TTC549 (cell line): Measurements from ENCODE around the gene CMTR1.

ENCODE experiments used
- FAIRE-seq: peaks from 2 replicates; lab custom pipeline; 2012; peaks lifted over from hg19 to GRCh38; lab: Jason Lieb, UNC

Gene CMTR1

GRCh38 chr6:37479266-37479854 lies 46.3 kb downstream of the CMTR1 start:
- no peak for FAIRE-seq

DNA sequence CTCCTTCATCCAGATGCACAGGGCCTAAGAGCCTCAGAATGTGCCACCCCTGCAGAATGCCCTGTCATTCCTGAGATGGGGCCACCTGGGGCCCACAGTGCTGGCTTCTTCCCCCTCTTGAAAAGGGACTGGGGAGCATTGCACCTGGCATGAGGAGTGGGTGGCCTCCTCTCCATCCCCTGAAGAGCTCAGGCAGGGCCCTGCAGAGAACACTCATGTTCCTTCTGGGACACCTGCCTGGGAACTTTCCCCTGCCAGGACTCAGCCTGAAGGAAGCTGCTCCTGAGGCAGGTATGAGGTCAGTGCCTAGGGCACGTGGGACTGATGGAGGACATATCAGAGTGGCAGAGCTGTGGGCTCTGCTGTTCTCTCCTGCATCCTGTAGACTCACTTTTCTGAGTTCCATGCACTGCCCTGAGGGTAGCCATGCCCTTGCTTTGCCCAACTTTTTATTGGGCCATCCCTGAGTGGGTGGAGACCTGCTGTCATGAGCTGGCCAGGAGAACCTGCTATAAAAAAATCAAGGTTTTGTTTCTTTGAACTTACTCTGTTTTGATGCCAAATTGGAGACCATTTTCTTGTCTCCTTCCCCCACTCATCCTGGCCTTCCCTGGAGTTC lies 47.2 kb downstream of the CMTR1 start:
- no peak for FAIRE-seq

- FAIRE-seq: no peak
Observed at GRCh38 chr6:37480951-37481534, 48.0 kb downstream of the CMTR1 start.

DNA sequence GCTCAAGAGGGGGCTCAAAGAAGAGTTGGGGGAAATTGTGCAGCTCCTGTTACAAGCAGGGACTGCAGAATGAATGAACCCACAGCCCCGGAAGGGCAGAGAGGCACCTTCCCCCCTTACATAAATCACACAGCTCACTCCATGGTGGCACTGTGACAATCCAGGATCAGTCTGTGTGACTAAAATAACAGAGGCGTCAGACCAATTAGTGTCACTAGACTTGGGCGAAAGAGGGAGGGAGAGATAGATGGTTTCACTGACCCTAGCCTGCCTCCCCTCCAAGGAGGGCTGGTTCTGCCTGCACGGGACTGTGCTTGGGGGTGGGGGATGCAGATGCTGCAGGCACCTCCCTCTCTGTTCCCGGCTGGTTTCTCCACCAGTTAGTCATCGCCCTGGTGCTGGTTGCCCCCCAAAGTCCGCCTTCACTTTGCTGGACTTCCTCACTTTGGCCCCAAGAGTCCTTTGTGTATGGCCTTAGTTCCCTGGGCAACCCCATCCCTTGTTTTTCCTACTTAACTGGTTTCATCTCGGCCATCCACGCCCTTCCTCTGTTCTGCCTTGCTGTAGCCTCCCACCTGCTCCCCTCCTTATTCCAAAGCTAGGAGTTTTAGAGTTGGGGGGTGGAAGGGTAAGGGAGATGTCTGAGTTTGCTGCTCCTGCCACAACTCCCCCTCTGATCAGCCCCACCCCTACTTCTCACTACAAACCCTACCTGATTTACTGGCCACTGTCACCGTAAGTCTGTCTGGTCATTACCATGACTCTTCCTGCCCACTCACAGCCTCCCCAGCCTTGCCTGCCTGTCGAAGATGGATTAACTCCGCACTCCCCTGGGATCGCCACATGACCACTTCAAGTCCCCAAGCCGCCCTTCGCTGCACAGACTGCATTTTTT lies 48.9 kb downstream of the CMTR1 start:
- no peak for FAIRE-seq

DNA sequence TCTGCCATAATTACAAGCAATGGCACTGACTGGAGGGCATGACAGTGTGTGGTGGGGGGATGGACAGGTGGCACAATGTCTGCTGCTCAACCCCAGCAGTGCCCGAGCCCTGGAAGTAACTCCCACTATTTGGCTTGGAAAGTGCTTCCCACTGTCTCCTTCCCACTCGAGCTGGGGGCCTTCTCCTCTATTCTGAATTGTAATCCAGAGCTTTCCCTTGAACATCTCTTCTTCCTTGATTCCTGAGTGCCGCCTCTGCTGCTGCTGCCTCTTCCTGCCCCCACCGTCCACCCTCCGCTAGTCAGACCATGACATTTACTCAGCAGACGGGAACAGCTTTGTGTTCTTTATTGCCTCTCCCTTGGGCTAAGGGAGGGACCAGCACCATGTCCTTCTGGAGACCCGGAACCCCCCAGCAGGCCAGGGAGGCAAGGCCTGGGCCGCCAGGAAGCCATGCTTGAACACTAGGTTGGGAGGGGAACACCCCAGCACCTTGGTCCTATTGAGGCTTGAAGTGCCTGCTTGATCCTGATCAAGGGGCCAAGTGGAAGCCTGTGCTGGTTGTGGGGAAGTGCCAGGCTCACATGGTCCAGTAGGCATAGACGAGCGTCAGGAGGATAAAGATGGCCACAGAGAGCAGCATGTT lies 49.7 kb downstream of the CMTR1 start:
- no peak for FAIRE-seq

DNA sequence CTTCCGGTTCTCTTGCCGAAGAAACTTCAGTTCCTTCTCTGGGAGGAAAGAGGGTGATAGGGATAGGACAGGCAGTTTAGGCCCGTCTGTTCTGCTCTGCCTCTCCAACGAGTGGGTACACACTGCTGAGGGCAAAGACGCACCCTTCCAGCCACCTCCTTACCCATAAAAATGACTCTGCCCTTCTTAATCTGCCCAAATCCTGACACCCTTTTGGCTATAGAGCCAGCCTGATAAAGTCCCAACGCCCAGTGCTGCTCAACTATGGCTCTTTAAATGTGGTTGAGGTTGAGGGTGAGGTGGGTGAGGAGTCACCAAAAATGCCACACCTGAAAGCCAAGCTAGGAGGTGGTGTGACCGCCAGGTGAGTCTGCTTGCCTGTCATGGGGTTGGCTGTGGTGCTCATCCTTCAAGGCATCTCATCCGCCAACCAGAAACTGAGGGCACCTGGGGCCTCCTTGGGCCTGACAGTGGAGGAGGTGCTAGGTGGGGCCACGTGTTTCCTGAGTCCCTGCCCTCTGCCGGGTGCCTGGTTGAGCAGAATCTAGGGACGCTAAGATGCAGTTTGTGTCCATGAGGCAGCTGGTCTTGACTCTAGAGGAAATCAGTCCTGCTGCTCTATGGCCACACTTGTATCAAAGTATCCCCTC lies 50.4 kb downstream of the CMTR1 start:
- no peak for FAIRE-seq

DNA sequence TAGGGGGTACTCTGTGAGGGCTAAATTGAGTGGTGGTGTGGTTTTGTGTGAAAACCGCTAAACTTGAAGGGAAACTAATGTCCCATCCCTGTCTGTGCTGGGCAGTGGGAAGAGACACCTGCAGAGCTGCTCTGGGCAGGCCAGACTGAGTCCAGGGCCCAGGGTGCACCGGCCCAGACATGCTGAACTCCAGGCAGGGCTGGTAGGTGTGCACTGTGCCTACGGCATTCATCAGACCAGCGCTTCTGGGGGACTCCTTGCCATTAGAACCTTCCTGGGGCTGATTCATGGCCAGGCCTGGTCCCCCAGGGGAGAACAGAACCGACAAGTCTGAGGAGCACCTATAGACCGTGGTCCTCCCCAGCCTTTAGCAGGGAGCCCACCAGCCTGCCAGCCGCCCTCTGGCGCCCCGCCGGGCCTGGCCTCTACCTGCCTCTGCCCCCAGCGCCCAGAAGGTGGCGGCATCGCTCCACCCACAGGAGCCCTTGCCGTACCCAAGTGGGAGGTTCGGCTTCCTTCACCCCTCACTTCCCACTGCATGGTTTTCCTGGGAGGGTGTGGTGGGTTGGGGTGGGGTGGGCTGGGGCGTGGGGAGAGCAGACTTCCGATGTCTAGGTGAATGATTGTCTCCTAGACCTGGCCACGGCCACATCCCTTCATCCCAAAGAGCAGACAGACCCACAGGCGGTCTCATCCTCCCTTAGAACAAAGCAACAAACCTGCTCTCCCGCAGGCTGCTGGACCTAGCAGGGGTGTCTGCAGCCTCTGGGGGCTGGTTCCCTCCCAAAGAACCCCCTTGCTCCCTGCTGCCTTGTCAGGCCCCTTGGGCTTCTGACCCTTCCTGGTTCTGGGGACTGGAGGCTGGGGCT lies 51.1 kb downstream of the CMTR1 start:
- FAIRE-seq: no peak

DNA sequence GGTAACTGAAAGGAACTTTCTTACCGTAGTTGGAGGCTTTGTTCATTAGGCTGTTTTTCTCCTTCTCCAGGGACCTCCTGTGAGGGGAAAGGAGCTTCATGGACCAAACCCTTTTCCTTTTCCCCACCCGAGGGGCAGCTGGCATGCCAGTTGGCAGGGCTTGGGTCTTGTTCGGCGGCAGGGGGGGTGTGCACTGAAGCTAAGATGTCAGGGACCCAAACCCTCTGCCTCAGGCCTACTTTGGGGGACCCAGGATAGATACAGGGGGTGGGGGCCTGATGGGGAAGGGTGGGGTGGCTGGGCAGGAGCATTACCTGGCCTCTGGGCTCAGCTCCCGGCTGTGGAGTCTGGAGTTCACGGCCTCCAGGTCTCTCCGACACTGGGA lies 51.8 kb downstream of the CMTR1 start:
- FAIRE-seq: no peak

- no peak for FAIRE-seq
Observed at GRCh38 chr6:37485291-37485702, 52.3 kb downstream of the CMTR1 start.

DNA sequence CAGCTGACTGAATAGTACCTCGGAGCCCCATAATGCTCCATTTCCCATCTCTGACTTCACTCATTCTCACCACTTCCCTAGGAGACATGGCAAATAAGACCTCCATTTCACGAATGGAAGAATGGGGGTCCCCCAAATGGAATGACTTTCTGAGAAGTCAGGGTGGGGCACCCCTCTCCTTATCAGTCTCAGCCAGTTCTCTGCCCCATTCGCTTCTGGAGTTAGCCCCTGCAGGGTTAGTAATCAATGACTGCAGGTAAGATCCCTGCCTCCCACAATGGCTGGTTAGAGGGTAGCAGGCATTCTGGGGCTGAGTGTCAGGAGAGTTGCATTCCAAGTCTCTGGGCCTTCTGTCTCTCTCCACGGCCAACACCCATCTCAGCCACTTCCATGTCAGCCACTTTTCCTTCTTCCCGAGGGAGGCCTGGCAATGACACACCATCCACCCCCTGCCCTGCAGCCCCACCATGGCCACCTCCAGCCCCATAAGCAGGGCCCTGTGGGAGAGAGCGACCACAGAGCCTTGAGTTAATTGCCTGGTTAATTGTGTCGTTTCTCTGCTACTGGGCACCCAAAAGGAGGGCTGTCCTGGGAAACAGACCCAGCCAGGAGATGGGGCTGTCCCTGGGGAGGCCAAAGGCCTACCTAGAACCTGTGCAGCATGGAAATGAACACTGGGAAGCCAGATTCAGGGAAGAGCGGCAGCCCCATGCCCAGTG lies 53.3 kb downstream of the CMTR1 start:
- FAIRE-seq: no peak

- no peak for FAIRE-seq
Observed at GRCh38 chr6:37487591-37488380, 54.8 kb downstream of the CMTR1 start.

DNA sequence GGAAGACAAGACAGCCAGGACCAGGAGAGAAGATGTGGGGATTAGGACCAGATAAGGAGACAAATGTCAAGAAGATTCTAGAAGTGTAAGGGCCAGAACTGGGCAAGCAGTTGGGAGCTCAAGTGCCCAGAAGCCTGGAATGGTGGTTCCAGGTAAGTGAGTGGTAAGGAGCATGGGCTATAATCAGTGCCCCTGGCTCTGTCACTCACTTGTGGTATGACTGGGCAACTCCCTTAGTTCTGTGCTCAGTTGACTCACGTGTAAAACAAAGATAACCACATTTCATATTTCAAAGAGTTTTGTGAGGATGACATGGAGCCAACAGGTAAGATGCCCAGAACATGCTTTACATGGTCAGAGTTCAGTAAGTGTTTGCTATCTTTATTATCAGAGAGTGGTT lies 55.5 kb downstream of the CMTR1 start:
- no peak for FAIRE-seq

DNA sequence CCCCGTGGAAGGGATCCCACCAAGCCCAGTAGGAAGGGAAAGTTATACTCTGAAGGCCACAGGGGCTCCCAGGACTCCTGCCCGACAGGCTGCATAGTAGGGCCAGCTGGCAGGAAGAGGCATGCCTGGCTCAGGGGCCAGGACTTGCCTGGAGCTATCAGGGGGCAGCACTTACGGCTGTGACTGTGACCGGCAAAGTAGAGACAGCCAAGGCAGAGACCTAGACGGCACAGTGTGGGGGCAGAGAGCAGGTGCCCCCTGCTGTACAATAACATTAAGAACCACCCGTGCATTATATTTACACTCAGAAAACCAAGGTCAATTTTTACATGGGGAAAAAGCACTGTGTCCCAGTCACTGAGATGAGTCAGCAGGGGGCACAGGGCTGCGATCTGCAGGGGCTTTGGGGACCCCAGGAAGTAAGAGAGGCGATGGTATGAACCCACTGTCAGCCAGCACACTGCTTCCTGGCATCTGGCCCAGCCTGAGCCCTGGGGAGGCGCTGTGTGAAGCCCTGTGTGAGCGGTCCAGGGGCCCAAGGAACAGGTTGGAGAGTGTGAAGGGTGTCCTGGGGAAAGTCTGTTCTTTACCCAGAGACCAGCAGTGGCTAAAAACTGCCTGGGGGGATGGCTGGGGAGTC lies 56.8 kb downstream of the CMTR1 start:
- FAIRE-seq: no peak

DNA sequence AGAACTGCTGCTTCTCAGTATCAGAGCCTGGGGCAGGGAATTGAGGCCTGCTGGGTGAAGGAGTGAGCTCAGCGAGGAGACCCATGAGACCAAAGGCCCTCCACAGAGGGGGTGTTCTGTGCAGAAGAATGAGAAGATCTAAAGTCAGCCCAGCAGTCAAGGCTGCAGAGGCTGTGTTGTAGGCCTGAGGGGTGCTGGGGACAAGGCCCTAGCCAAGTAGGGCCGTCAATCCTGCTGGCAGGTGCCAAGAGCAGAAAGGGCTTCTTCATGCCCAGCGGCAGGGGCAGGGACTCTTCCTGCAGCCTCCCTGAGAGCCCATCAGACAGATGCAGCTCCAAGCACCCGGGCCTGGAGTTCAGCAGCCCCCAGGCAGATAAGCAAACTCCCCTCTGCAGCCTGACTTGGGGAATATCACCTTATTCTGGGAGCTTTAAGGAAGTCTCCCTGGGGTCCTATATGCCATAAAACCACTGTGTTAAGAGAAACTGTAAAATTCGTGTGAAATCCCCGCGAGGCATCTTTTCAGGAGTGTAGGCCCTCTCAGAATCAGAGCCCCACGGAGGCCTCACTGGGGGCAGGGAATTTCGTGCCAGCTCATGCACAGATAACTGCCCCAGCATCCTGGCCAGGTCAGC lies 57.6 kb downstream of the CMTR1 start:
- no peak for FAIRE-seq

DNA sequence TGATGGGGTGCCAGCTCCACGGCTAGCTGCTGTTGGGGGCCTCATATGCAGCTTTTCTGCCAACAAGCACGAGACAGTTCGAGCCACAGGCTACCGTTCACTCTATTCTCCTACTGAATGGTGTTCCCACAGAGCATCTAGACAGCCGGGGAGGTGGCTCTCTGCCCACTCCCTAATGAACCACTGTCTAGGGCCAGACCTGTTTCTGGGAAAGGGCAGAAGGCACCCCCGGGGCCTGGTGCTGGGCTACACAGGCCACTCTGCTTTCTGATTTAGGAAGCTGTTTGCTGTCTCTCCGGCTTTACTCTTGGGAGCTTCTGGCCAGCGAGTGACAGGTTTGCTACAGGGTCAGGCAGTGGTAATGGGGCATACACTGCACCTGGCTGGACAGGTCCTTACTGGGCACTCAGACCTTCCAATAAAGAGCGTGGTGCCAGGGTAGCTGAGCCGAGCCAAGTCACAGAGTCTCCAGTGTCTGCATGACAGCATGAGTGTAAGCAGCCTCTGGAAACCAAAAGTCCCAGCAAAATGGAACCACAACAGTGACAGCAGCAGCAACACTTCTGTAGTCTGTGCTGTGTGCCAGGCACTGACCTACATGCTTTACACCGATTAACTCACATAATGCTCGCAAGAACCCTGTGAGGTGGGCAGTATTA lies 58.3 kb downstream of the CMTR1 start:
- FAIRE-seq: no peak

GRCh38 chr6:37491830-37492208 lies 58.8 kb downstream of the CMTR1 start:
- FAIRE-seq: no peak

DNA sequence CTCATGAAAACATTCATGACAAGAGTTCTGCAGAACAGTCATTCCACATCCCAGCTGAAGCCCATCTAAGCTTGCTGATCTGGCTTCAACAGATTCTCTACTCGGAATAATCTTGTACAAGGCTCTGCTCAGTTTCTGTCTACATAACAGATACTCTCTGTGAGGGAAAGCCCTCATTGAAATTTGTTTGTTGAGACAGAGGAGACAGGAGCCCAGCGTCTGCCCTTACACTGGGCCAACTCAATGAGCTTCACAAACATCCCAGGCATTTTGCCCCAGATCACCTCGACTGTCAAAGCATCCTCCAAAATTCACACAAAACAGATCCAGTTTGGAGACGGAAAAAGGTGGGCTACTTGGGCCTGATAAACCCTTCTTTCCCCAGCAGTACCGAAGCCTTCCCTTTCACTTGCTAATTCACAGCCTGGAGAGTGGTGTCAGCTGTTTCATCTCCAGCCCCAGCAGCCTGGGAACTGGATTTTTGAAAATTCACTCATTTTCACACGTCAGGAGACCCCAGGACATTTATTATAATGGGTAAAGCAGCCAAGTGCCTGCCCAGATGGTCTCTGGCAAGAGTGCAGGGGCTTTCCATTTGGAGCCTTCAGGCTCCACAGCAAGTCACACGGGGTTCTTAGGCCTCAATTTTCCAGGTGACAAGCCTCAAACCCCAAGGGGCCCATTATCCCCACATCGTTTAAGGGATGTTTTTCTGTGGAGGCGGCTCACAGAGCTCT lies 59.4 kb downstream of the CMTR1 start:
- FAIRE-seq: no peak
